Pancreas (tissue), 10 donors: ENCODE measurements around the gene KRTAP16-1. TPM values are rescaled to one million over a fixed set of nuclear protein-coding genes. Genes with fewer than 3 reads are reported as not detected.

ENCODE experiments used
- ATAC-seq, 4 donors: fragments of 200-7000 bp; cut with Tn5 transposase; one replicate each; pipeline versions ENCODE4 v1.8.0 to v1.9.1; 2020; ENCODE audit warnings: mild to moderate bottlenecking in 4 of 4, moderate library complexity in 4 of 4
- DNase-seq, 6 donors: peaks; one replicate each; pipeline ENCODE4 v3.0.0-alpha.2; 2020
- FAIRE-seq: peaks from 2 replicates; lab custom pipeline; 2012; peaks lifted over from hg19 to GRCh38; lab: Jason Lieb, UNC
- H3K27ac ChIP-seq, 4 donors: fragments of 200-600 bp; sonication (generic); 1 replicate in 3 of 4; 2 replicates in 1 of 4; pipeline versions ENCODE4 v1.5.0 to v1.8.0; 2020
- H3K27me3 ChIP-seq, 4 donors: fragments of 200-600 bp; one replicate each; pipeline ENCODE4 v1.8.0; 2021
- H3K36me3 ChIP-seq, 3 donors: fragments of 200-600 bp; sonication (generic) in 1 of 3; one replicate each; pipeline versions ENCODE4 v1.5.0 to v1.8.0; 2020 to 2021
- H3K4me1 ChIP-seq, 3 donors: fragments of 200-600 bp; one replicate each; pipeline ENCODE4 v1.8.0; 2021
- H3K4me3 ChIP-seq, 4 donors: fragments of 200-600 bp; sonication (generic) in 2 of 4; one replicate each; pipeline versions ENCODE4 v1.5.0 to v1.8.0; 2020 to 2021
- H3K9me3 ChIP-seq, 4 donors: fragments of 200-600 bp; one replicate each; pipeline ENCODE4 v1.8.0; 2021
- CTCF ChIP-seq, 4 donors: fragments of 200-600 bp; sonication (generic) in 3 of 4; IDR thresholded peaks; one replicate each; pipeline versions ENCODE4 v1.5.0 to v1.8.0; 2021; ENCODE audit warnings: antibody characterized with exemption in 4 of 4
- WGBS, 2 donors: extraction: QIAGEN DNeasy Blood & Tissue Kit; methylation state at CpG; one replicate each; pipeline ENCODE4 v1.1.7; 2013; 5-methylcytosine and 5-hydroxymethylcytosine counted together
- intact Hi-C, 3 donors: fragments of 100-400 bp; cut with DNase I; formaldehyde crosslinking; loops; one replicate each; pipeline versions ENCODE4 v1.11.1 to v1.14.2; 2022
- polyA plus RNA-seq, 2 donors: library from polyadenylated mRNA; stranded (reverse); fragments of 200-250 nt; gene quantifications; one replicate each; pipeline ENCODE4 v1.2.3, GENCODE V29; 2013
- total RNA-seq, 6 donors: library from RNA; stranded (reverse); fragmentation: NEBNext Ultra II Directional in 4 of 6; extraction: Animal tissue kit (Norgen Biotek cat#: 25700) in 4 of 6; gene quantifications; one replicate each; pipeline versions ENCODE4 v1.2.1 to v1.2.4, GENCODE V29; 2021 to 2023
- donor health status: healthy with polysubstance abuse.
- donor health status: DM: no; HTN: no; CAD: no; lungs with moderate emphysema.
- donor health status: DM: no; HTN: no; CAD: no.
- donor health status: control.
- donor health status: control.
- donor health status: Bipolar disorder and iron deficiency.
- donor health status: DM: yes; HTN: yes; CAD: no.
- donor health status: DM: no; HTN: no; CAD: no.
- donor health status: DM: no; HTN: no; CAD: no.
- donor health status: DM: yes; HTN: yes; CAD: no.

KRTAP16-1 gene
- total and polyA plus RNA-seq, 8 donors: not detected

GRCh38 chr17:41335747-41336146, 26.6 kb upstream of the KRTAP16-1 start:
- DNase-seq: no peak

GRCh38 chr17:41334385-41335305, 25.5 kb upstream of the KRTAP16-1 start:
- no peak for FAIRE-seq
- 64 to 68% methylated on average over 6 of the region's 6 CpGs for WGBS, 2 donors
- H3K27me3 ChIP-seq: no peaks in the 10 kb centered on the region

More at GRCh38 chr17:41335747-41336146, 26.6 kb upstream of the KRTAP16-1 start:
- Histone ChIP-seq H3K27ac (no peak overlapping the region), H3K36me3 (no peaks in the 10 kb centered on the region), H3K9me3 (no peaks in the 10 kb centered on the region), H3K4me3 (no peak overlapping the region), H3K4me1 (no peaks in the 10 kb centered on the region), H3K27me3 (no peaks in the 10 kb centered on the region)
- TF ChIP-seq CTCF (IDR thresholded peaks at IDR 0.05): no peak
- FAIRE-seq: no peak
- intact Hi-C loops: no loop called here
- ATAC-seq: no peak
- WGBS, 2 donors: 75 to 85% methylated on average over 1 of the region's 1 CpG

GRCh38 chr17:41333836-41334235, 24.7 kb upstream of the KRTAP16-1 start:
- no peaks in the 10 kb centered on the region for H3K9me3 ChIP-seq
- 83 to 92% methylated on average over 3 of the region's 3 CpGs for WGBS, 2 donors
- no peaks in the 10 kb centered on the region for H3K36me3 ChIP-seq
- intact Hi-C loops: no loop called here
- FAIRE-seq: no peak
- DNase-seq: no peak
- H3K27ac ChIP-seq: no peak overlapping the region
- no peaks in the 10 kb centered on the region for H3K4me1 ChIP-seq
- no peak for TF ChIP-seq CTCF (IDR thresholded peaks at IDR 0.05)
- no peaks in the 10 kb centered on the region for H3K27me3 ChIP-seq
- no peak overlapping the region for H3K4me3 ChIP-seq
- ATAC-seq: no peak

More at GRCh38 chr17:41334385-41335305, 25.5 kb upstream of the KRTAP16-1 start:
- no peak for DNase-seq
- intact Hi-C loops: no loop called here
- Histone ChIP-seq H3K4me3 (no peak overlapping the region), H3K36me3 (no peaks in the 10 kb centered on the region), H3K9me3 (no peaks in the 10 kb centered on the region), H3K27ac (no peak overlapping the region), H3K4me1 (no peaks in the 10 kb centered on the region)
- ATAC-seq: no peak
- TF ChIP-seq CTCF (IDR thresholded peaks at IDR 0.05): no peak

GRCh38 chr17:41333098-41333497, 24.0 kb upstream of the KRTAP16-1 start:
- no peaks in the 10 kb centered on the region for H3K36me3 ChIP-seq
- H3K9me3 ChIP-seq: no peaks in the 10 kb centered on the region
- TF ChIP-seq CTCF (IDR thresholded peaks at IDR 0.05): no peak
- H3K27ac ChIP-seq: no peak overlapping the region
- no peak for ATAC-seq
- H3K4me1 ChIP-seq: no peaks in the 10 kb centered on the region
- intact Hi-C loops: no loop called here
- H3K4me3 ChIP-seq: no peak overlapping the region
- H3K27me3 ChIP-seq: no peaks in the 10 kb centered on the region
- no peak for DNase-seq
- no peak for FAIRE-seq
- 87 to 96% methylated on average over 5 of the region's 5 CpGs for WGBS, 2 donors

GRCh38 chr17:41332239-41332638, 23.1 kb upstream of the KRTAP16-1 start:
- Histone ChIP-seq H3K4me3 (no peak overlapping the region), H3K36me3 (no peaks in the 10 kb centered on the region), H3K9me3 (no peaks in the 10 kb centered on the region), H3K4me1 (no peaks in the 10 kb centered on the region), H3K27ac (no peak overlapping the region), H3K27me3 (no peaks in the 10 kb centered on the region)
- intact Hi-C loops: no loop called here
- FAIRE-seq (no peak), ATAC-seq (no peak), DNase-seq (no peak)
- TF ChIP-seq CTCF (IDR thresholded peaks at IDR 0.05): no peak
- 69 to 76% methylated on average over 2 of the region's 2 CpGs for WGBS, 2 donors
